Effector memory CD4-positive, alpha-beta T cell (primary cell): Measurements from ENCODE around the gene RAB3GAP2.
"Not testable (repeated sequence)": the region's sequence is repeated elsewhere in the genome, so short reads cannot be mapped to it uniquely, and the experiment has no call there.

ENCODE experiments used
- DNase-seq, 3 donors: peaks; one replicate each; pipeline ENCODE4 v3.0.0-alpha.2; 2020
- H3K27ac ChIP-seq: 2 replicates; pipeline ENCODE4 v1.7.0; 2013; ENCODE audit warnings: mild to moderate bottlenecking, low read length, moderate library complexity; ENCODE audit not compliant: insufficient read depth, poor library complexity, severe bottlenecking
- H3K27me3 ChIP-seq: replicated peaks from 2 replicates; pipeline ENCODE4 v1.7.0; 2013; ENCODE audit warnings: mild to moderate bottlenecking, low read length; ENCODE audit not compliant: insufficient read depth, control insufficient read depth, poor library complexity, severe bottlenecking
- H3K36me3 ChIP-seq: 2 replicates; pipeline ENCODE4 v1.7.0; 2013; ENCODE audit warnings: mild to moderate bottlenecking, low read length, moderate library complexity; ENCODE audit not compliant: control insufficient read depth, insufficient read depth
- H3K4me1 ChIP-seq: 2 replicates; pipeline ENCODE4 v1.7.0; 2013; ENCODE audit warnings: low read length, mild to moderate bottlenecking; ENCODE audit not compliant: control insufficient read depth, insufficient read depth, poor library complexity, severe bottlenecking
- H3K4me3 ChIP-seq: 2 replicates; pipeline ENCODE4 v1.7.0; 2013; ENCODE audit warnings: low read length, low read depth, mild to moderate bottlenecking; ENCODE audit not compliant: insufficient read depth, poor library complexity, severe bottlenecking
- H3K9me3 ChIP-seq: 2 replicates; pipeline ENCODE4 v1.7.0; 2013; ENCODE audit warnings: mild to moderate bottlenecking, low read length, moderate library complexity; ENCODE audit not compliant: control insufficient read depth

RAB3GAP2 gene

DNA sequence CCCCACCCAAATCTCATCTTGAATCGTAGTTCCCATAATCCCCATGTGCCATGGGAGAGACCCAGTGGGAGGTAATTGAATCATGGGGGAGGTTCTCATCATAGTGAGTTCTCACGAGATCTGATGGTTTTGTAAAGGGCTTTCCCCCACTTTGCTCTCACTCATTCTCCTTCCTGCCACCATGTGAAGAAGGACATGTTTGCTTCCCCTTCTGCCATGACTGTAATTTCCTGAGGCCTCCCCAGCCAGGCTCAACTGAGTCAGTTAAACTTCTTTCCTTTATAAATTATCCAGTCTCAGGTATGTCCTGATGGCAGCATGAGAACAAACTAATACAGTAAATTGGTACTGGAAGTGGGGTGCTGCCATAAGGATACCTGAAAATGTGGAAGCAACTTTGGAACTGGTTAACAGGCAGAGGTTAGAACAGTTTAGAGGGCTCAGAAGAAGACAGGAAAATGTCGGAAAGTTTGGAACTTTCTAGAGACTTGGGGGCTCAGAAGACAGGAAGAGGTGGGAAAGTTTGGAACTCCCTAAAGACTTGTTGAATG lies 23.5 kb downstream of the RAB3GAP2 start:
- H3K36me3 ChIP-seq, result peaks cover 12% of the 10 kb centered on the region
- H3K27me3 ChIP-seq, DNase-seq: not testable (repeated sequence)

DNA sequence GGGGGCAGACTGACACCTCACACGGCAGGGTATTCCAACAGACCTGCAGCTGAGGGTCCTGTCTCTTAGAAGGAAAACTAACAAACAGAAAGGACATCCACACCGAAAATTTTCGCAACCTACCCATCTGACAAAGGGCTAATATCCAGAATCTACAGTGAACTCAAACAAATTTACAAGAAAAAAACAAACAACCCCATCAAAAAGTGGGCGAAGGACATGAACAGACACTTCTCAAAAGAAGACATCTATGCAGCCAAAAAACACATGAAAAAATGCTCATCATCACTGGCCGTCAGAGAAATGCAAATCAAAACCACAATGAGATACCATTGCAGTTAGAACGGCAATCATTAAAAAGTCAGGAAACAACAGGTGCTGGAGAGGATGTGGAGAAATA lies 26.4 kb downstream of the RAB3GAP2 start:
- H3K4me3 ChIP-seq, H3K27me3 ChIP-seq, H3K36me3 ChIP-seq, H3K9me3 ChIP-seq, H3K4me1 ChIP-seq, H3K27ac ChIP-seq, DNase-seq: not testable (repeated sequence)

More for the DNA sequence above, 23.5 kb downstream of the RAB3GAP2 start:
- not testable (repeated sequence) for H3K27ac ChIP-seq, H3K4me3 ChIP-seq, H3K4me1 ChIP-seq, H3K9me3 ChIP-seq

DNA sequence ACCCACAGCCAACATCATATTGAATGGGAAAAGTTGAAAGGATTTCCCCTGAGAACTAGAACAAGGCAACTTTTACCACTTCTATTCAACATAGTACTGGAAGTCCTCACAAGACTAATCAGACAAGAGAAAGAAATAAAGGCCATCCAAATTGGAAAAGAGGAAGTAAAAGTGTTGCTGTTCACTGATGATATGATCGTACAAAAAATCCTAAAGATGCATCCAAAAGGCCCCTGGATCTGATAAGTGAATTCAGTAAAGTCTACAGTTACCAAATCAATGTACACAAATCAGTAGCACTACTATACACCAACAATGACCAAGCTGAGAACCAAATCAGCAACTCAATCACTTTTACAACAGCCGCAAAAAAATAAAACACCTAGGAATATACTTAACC lies 28.3 kb downstream of the RAB3GAP2 start:
- Histone ChIP-seq H3K36me3 (no peaks in the 10 kb centered on the region), H3K27me3 (no peaks in the 10 kb centered on the region), H3K9me3 (no peaks in the 10 kb centered on the region), H3K4me3 (no peak overlapping the region), H3K27ac (no peak overlapping the region), H3K4me1 (no peaks in the 10 kb centered on the region)
- no peak for DNase-seq

DNA sequence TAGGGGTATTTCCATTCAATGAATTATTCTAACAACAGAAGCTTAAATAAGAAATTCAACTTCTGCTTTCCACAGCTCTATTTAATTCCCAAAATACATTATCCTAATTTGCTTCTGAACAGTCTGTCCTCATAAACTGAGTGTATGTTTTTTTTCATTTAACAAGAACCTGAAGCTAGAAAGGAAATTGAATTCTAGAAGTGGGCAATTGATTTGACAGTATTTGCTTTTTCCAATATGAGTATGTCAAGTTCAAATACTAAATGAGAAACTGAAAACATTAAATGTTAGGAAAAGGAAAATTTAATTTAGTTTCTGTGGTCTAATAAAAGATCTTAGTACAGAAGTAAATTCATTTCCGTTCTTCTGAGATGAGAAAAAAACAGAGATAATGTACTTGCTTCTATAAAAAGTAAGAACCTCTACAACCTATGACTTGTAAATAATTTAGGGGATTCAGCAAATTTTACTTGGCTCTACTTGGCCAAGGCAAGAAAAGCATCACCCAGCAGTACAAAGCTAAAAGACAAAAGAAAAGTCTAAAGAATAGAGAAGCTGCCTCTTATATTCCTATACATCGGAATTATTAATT lies 31.1 kb downstream of the RAB3GAP2 start:
- H3K27me3 ChIP-seq, result no peaks in the 10 kb centered on the region
- H3K4me1 ChIP-seq, result no peaks in the 10 kb centered on the region
- no peaks in the 10 kb centered on the region for H3K36me3 ChIP-seq
- no peak overlapping the region for H3K4me3 ChIP-seq
- DNase-seq, result no peak
- H3K27ac ChIP-seq, result no peak overlapping the region
- H3K9me3 ChIP-seq, result no peaks in the 10 kb centered on the region

DNA sequence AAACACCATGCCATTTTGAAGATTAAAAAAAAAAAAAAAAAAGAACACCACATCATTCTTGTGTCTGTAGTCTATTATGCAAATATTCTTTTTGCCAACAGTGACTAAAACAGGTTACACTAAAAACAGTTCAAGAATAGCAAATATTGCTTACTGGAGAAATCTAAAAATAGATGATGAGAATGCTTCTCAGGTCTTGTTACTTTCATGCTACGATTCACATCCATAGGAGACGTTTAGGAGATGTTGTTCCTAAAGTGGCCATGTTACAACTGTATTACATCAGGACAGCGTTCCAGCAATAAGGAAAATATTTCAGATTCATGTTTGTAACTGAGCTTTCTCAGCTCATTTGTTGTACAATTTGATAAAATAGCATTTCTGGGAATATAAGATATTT lies 32.3 kb downstream of the RAB3GAP2 start:
- Histone ChIP-seq H3K27ac (no peak overlapping the region), H3K4me3 (no peak overlapping the region), H3K36me3 (no peaks in the 10 kb centered on the region), H3K4me1 (no peaks in the 10 kb centered on the region), H3K9me3 (no peaks in the 10 kb centered on the region), H3K27me3 (no peaks in the 10 kb centered on the region)
- no peak for DNase-seq

DNA sequence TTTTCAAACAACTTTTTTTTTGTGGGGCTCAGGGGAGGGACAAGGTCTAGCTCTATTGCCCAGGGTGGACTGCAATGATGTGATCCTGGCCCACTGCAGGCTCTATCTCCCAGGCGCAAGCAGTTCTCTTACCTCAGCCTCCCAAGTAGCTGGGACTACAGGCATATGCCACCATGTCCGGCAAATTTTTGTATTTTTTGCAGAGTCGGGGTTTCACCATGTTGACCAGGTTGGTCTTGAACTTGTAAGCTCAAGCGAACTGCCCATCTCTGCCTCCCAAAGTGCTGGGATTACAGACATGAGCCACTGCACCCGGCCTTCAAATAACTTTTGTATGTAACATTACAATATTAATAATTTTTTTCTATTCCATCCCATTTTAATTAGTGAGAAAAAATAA lies 33.0 kb downstream of the RAB3GAP2 start:
- H3K4me3 ChIP-seq, result no peak overlapping the region
- no peaks in the 10 kb centered on the region for H3K4me1 ChIP-seq
- H3K9me3 ChIP-seq, result no peaks in the 10 kb centered on the region
- H3K27ac ChIP-seq, result no peak overlapping the region
- H3K27me3 ChIP-seq, result no peaks in the 10 kb centered on the region
- H3K36me3 ChIP-seq, result no peaks in the 10 kb centered on the region
- no peak for DNase-seq

DNA sequence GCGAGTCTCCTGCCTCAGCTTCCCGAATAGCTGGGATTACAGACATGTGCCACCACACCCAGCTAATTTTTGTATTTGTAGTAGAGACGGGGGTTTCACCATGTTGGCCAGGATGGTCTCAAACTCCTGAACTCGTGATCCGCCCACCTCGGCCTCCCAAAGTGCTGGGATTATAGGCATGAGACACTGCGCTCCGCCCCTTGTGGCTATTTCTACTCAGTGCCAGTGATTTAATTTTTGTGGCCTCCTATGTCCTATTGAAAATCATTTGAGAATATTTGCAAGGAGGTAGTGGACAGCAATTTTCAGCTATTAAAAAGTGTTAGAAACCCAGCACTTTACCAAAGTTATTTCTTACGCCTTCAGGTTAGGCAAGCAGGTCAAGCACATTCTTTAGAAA lies 36.0 kb downstream of the RAB3GAP2 start:
- not testable (repeated sequence) for H3K4me3 ChIP-seq, H3K36me3 ChIP-seq, H3K4me1 ChIP-seq, H3K9me3 ChIP-seq, H3K27me3 ChIP-seq, H3K27ac ChIP-seq, DNase-seq

DNA sequence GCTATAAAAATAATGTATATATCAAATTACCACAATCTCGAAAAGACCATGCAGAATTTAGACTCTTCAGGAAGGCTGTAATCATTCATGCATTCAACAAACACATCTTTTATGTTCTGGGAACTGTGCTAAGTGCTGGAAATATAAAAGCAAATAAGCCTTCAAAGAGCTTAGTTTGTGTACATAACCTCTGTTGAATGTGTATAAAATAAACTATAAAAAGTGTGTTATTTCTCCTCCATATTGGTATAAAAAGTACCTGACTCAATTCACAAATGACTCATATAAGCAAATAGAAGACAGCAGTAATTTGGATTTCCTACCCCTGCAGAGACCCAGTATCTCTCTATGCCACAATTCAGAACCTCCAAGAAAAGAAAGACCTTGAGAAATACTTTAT lies 36.8 kb downstream of the RAB3GAP2 start:
- DNase-seq, result no peak
- Histone ChIP-seq H3K4me1 (no peaks in the 10 kb centered on the region), H3K27ac (no peak overlapping the region), H3K9me3 (no peaks in the 10 kb centered on the region), H3K36me3 (peaks cover 13% of the 10 kb centered on the region), H3K27me3 (no peaks in the 10 kb centered on the region), H3K4me3 (no peak overlapping the region)

DNA sequence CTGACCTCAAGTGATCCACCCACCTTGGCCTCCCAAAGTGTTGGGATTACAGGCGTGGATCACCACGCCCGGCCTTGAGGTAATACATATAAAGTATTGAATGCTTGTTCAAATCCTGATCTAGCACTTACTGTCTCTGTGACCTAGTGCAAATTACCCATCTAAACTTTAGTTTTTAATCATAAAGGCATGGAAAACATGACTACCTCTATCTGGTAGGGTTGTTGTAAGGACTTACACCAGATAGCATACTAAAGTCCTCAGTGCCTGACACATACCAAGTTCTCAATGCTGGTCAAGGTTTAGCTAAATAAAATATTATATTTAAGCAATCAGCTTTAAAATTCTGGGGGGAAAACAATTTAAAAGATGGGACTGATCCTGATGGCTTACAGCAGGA lies 38.3 kb downstream of the RAB3GAP2 start:
- Histone ChIP-seq H3K9me3 (no peaks in the 10 kb centered on the region), H3K4me3 (no peak overlapping the region), H3K36me3 (peaks cover 13% of the 10 kb centered on the region), H3K4me1 (no peaks in the 10 kb centered on the region), H3K27me3 (no peaks in the 10 kb centered on the region), H3K27ac (no peak overlapping the region)
- DNase-seq, result no peak

DNA sequence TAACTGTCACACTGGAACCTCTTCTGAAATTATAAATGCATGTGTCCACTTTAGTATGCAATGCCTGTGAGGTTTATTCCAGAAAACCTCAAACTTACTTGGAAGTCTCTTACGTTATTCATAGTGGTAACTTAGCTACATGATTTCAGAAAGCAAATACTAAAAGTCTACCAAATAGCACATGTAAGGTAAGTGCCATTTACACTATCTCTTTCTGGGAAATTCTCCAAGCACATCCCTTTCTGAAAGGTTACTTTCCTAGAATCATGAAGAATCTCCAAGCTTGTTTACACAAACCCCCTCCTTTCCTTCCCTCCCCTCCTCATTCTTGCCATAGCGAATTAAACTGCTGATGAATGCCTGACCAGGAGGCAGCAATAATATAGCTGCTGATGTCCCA lies 42.5 kb downstream of the RAB3GAP2 start:
- no peak for DNase-seq
- Histone ChIP-seq H3K36me3 (peaks cover 13% of the 10 kb centered on the region), H3K27me3 (no peaks in the 10 kb centered on the region), H3K4me1 (no peaks in the 10 kb centered on the region), H3K27ac (no peak overlapping the region), H3K9me3 (no peaks in the 10 kb centered on the region), H3K4me3 (no peak overlapping the region)
